GM06990 (cell line): Measurements from ENCODE around the gene PEAR1.

Source experiments
- DNase-seq: peaks from one replicate; pipeline ENCODE4 v3.0.0-alpha.2; 2011; ENCODE audit not compliant: insufficient read length; ENCODE audit errors: extremely low read depth
- H3K27me3 ChIP-seq: replicated peaks from 2 replicates; pipeline ENCODE4 v1.6.0; 2011; ENCODE audit warnings: low read length; ENCODE audit not compliant: control insufficient read depth, insufficient read depth
- H3K36me3 ChIP-seq: 2 replicates; pipeline ENCODE4 v1.5.1; 2011; ENCODE audit warnings: low read length; ENCODE audit not compliant: control insufficient read depth, insufficient read depth
- H3K4me3 ChIP-seq: replicated peaks from 2 replicates; pipeline ENCODE4 v1.5.1; 2011; ENCODE audit warnings: low read depth, mild to moderate bottlenecking, control low read depth, low read length
- CTCF ChIP-seq: IDR thresholded peaks from 2 replicates; pipeline ENCODE4 v1.5.1; 2011; ENCODE audit warnings: low read length, control low read depth, mild to moderate bottlenecking, inconsistent platforms; ENCODE audit not compliant: insufficient read depth, poor library complexity, severe bottlenecking

PEAR1 gene

GRCh38 chr1:156908541-156908940 lies 15.0 kb downstream of the PEAR1 start:
- DNase-seq: no peak
- Histone ChIP-seq H3K4me3 (no peak overlapping the region), H3K27me3 (no peaks in the 10 kb centered on the region; the same call in 1 of the 2 replicates), H3K36me3 (no peaks in the 10 kb centered on the region)
- no peak for TF ChIP-seq CTCF

- DNase-seq: no peak
- no peak for TF ChIP-seq CTCF
- no peak overlapping the region for H3K4me3 ChIP-seq
These were observed 15.4 kb downstream of the PEAR1 start for GRCh38 chr1:156908955-156909354.

GRCh38 chr1:156909671-156910070 lies 16.2 kb downstream of the PEAR1 start:
- Histone ChIP-seq H3K4me3 (no peak overlapping the region), H3K36me3 (no peaks in the 10 kb centered on the region)
- DNase-seq: no peak

More at GRCh38 chr1:156908955-156909354, 15.4 kb downstream of the PEAR1 start:
- no peaks in the 10 kb centered on the region; the same call in 1 of the 2 replicates for H3K27me3 ChIP-seq
- H3K36me3 ChIP-seq: no peaks in the 10 kb centered on the region

GRCh38 chr1:156910309-156910782 lies 16.8 kb downstream of the PEAR1 start:
- H3K4me3 ChIP-seq: no peak overlapping the region
- peak; percentile 97 for TF ChIP-seq CTCF
- DNase-seq: no peak
- H3K36me3 ChIP-seq: no peaks in the 10 kb centered on the region
- H3K27me3 ChIP-seq: no peaks in the 10 kb centered on the region; the same call in none of the 2 replicates

More at GRCh38 chr1:156909671-156910070, 16.2 kb downstream of the PEAR1 start:
- TF ChIP-seq CTCF: no peak
- H3K27me3 ChIP-seq: no peaks in the 10 kb centered on the region; the same call in none of the 2 replicates

- Histone ChIP-seq H3K27me3 (no peaks in the 10 kb centered on the region; the same call in none of the 2 replicates), H3K36me3 (no peaks in the 10 kb centered on the region), H3K4me3 (no peak overlapping the region)
- DNase-seq: no peak
- no peak for TF ChIP-seq CTCF
These were observed 18.2 kb downstream of the PEAR1 start for GRCh38 chr1:156911577-156912298.
